Transverse colon (tissue), 4 donors: Measurements from ENCODE around the gene FBXL17.

Experiments
- EP300 ChIP-seq: sonication (generic); formaldehyde crosslinking; IDR thresholded peaks from one replicate; pipeline ENCODE4 v1.6.1; 2017; ENCODE audit warnings: antibody characterized with exemption, low read depth
- POLR2A ChIP-seq: fragments of 450-650 bp; IDR thresholded peaks from one replicate; pipeline ENCODE4 v1.6.1; 2016; ENCODE audit warnings: antibody characterized with exemption, mild to moderate bottlenecking, moderate library complexity
- POLR2AphosphoS5 ChIP-seq, 3 donors: sonication (generic); formaldehyde crosslinking; IDR thresholded peaks; one replicate each; pipeline ENCODE4 v1.6.1; 2016; ENCODE audit warnings: antibody characterized with exemption in 3 of 3
- TF ChIP-seq, protein P1 (sequence below), 5 experiments: fragments of 200-600 bp in 3 of 5; fragments of 450-650 bp in 2 of 5; sonication (generic) in 3 of 5; IDR thresholded peaks; 1 replicate in 2 of 5; 2 replicates in 3 of 5; pipeline ENCODE4 v1.5.1; 2016 to 2017; ENCODE audit warnings: antibody characterized with exemption in 5 of 5, inconsistent platforms in 3 of 5, mild to moderate bottlenecking in 2 of 5, moderate library complexity in 1 of 5

DNA sequence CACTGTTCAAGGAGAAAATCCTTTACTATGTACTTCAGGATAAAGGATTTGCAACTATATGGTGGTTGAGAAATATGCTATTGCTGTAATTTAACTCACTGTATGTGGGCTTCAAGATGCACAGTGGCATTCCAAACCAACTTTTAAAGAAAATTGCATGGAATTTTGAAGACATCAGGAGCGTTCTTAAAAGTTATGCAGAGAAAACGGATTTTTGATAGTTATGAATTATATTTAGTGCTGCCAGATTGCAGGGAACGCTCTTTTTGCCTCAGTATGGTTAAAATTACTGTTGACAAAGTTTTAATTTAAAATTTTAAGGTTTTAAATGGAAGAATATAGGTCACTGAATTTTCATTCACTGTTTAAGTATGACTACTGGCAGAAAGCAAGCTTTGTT is 375.1 kb downstream of the FBXL17 start:
- TF ChIP-seq, protein P1, sequence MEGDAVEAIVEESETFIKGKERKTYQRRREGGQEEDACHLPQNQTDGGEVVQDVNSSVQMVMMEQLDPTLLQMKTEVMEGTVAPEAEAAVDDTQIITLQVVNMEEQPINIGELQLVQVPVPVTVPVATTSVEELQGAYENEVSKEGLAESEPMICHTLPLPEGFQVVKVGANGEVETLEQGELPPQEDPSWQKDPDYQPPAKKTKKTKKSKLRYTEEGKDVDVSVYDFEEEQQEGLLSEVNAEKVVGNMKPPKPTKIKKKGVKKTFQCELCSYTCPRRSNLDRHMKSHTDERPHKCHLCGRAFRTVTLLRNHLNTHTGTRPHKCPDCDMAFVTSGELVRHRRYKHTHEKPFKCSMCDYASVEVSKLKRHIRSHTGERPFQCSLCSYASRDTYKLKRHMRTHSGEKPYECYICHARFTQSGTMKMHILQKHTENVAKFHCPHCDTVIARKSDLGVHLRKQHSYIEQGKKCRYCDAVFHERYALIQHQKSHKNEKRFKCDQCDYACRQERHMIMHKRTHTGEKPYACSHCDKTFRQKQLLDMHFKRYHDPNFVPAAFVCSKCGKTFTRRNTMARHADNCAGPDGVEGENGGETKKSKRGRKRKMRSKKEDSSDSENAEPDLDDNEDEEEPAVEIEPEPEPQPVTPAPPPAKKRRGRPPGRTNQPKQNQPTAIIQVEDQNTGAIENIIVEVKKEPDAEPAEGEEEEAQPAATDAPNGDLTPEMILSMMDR (IDR thresholded peaks at IDR 0.05) = no peak
- no peak for TF ChIP-seq POLR2A
- TF ChIP-seq EP300 = no peak
- TF ChIP-seq POLR2AphosphoS5 (IDR thresholded peaks at IDR 0.05) = no peak
